ENCODE measurements around the gene STARD13.

The STARD13 gene

GRCh38 chr13:33116321-33117010, 169.1 kb downstream of the STARD13 start:
- intact Hi-C loops (cut with DNase I): no loop called here
- no peak for DNase-seq

- intact Hi-C loops (cut with DNase I): no loop called here
- no peak for DNase-seq
Observed at GRCh38 chr13:33115274-33115673, 170.3 kb downstream of the STARD13 start.

DNA sequence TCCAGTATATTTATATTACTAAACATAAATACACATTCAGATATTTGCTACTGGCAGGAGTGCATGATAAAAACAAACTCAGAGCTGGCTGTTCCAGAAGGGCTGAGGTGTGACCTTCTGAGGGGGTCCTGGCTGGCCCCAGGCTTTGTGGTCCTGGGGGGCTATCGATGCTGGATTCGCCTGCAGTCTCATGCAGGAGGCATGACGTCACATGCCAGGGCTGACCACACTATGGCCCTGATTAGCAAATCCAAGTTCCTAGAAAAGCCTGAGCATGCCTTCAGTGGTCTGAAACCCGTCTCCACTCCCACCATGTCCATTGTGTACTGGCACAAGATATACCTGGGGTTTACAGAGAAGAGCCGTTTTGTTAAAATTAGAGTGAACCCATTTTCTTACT, 171.4 kb downstream of the STARD13 start:
- intact Hi-C loops (cut with DNase I): no loop called here
- DNase-seq: no peak

DNA sequence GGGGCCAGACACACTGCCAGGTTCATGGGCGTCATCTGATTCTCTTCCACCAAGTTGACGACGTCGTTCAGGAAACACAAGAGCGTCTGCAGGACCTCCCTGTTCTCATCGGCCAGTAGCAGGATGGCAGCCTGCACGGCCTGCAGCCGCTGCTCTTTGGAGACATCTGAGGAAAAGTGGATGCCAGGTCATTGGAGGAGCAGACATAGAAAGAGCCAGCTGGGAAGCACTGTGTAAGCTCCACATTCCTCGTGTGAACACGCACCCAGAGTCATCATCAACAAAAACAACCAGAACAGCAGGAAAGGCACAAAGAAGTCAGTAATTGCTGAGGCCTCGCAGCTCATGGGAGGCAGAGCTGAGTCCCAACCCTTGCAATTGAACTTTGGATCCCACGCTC, 172.8 kb downstream of the STARD13 start:
- DNase-seq: no peak
- intact Hi-C loops (cut with DNase I): no loop called here

GRCh38 chr13:33111414-33112110, 174.0 kb downstream of the STARD13 start:
- no peak for DNase-seq
- intact Hi-C loops (cut with DNase I): no loop called here

DNA sequence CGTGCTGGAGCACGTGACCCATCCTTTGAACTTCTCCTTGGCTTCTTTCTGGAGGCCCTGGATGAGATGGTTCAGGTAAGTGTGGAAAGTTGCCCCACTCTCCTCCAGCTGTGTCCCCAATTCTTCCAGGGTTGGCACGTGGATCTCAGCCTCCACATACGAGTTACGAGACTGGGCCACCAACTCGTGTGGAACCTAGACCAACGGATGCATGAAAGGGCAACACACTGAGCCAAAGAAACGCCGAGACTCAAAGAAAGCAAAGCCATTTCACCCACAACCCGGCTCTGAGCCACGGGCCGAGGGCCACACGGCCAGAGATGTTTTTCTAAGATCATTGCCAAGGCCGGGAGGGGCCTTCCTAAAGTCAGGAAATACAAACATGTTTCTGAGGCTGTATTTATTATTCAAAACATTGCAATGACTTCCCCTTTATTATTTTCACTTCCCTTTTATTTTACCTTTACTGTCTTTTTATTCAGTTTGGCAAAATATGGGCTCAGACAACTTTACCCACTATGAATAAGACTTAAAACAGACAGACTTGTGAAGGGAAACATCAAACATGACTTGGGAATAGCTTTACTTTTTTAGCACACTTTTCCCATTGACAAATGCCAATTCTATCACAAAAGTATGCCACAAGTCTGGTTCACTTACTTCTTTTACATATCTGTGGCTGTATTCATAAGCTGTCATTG, 174.7 kb downstream of the STARD13 start:
- intact Hi-C loops (cut with DNase I): no loop called here
- DNase-seq: no peak

GRCh38 chr13:33110386-33110712, 175.2 kb downstream of the STARD13 start:
- no peak for DNase-seq
- intact Hi-C loops (cut with DNase I): no loop called here

- intact Hi-C loops (cut with DNase I): no loop called here
- no peak for DNase-seq
Observed at GRCh38 chr13:33109801-33110200, 175.8 kb downstream of the STARD13 start.

DNA sequence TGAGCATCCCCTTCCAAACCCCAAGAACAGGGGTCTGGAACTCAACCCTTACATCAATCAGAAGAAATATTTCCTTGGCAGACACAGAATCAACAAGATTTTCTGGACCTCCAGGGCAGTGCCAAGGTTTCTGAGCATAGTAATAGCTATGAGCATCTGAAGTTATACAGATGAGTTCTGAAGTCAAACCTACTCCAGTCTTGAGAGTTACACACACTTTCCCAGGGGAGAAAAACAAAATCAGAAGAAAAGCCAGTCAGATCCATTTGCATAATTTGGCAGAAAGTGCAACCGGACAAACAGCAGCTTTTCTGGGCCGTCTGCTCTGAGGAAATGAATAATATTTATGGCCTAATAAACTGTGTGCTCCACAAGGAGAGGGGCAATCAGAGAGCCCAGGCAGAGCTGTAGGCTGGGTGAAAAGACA, 176.3 kb downstream of the STARD13 start:
- no peak for DNase-seq
- intact Hi-C loops (cut with DNase I): no loop called here

DNA sequence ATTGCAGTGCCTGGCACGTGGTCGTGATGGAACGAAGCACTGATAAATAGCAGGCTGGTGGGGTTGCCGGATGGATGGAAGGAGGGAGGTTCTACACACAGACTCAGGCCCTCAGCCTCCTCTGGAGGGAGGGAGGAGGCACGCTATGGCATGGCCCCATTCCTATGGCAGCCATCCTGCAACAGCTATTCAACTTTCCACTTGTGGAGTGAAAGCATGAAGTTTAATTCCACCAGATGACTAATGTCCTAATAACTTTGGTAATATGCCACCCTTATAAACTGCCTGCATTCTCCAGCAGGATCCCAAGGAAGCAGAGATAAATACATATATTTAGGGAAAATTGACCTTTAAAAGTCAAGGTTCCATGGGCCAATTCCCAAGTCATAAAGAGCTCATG, 176.9 kb downstream of the STARD13 start:
- intact Hi-C loops (cut with DNase I): no loop called here

DNA sequence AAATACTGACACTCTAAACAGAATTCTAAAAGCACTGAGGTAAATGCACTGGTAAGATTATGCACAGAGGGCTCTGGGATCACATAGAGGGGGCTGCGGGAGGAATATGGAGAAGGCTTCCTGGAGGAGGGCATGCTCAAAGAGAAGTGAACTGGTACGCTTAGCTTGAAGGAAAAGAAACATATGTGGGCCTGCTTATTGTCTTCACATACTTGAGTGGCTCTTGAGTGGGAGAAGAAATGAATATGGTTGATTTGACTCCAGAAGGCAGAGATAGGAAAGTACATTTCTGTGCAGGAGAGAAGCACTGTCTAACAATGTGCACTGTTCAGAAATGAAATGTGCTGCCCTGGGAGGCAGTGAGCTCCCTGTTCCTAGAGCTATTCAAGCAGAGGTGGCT, 178.2 kb downstream of the STARD13 start:
- DNase-seq: peak in 1 of 42 donors; percentile 42
- intact Hi-C loops (cut with DNase I): no loop called here

More for the DNA sequence above, 176.9 kb downstream of the STARD13 start:
- no peak for DNase-seq

DNA sequence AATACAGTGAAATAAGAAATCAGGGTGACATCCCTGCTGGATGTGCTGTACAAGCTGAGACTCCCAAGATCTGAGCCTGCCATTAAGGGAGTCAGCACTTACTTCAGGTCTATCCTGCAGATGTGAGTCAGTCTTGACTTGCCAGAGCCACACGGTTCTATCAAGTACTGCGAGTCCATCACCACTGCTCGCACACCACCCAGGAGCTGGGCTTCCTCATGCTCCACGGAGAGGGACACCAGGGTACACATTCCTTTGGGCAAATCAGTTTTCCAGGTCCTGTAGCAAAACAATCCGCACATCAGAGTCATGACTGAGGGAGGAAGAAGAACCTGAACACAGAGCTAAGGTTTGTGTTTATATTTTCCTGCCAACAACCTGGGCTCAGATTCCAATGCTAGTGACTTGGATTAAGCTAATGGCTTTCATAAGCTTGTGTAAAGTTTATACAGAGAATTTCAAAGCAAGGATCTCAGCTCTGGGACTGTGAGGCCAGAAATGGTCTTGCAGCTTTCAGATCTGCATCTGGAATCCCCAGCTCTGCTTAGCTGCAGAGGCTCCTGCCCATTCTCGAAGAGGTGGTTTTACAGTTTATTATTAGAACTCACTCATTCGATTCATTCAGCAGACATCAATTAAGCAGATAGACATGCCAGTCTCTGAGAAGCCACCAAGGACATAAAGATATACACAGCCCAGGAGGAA, 178.7 kb downstream of the STARD13 start:
- no peak for DNase-seq
- intact Hi-C loops (cut with DNase I): no loop called here

DNA sequence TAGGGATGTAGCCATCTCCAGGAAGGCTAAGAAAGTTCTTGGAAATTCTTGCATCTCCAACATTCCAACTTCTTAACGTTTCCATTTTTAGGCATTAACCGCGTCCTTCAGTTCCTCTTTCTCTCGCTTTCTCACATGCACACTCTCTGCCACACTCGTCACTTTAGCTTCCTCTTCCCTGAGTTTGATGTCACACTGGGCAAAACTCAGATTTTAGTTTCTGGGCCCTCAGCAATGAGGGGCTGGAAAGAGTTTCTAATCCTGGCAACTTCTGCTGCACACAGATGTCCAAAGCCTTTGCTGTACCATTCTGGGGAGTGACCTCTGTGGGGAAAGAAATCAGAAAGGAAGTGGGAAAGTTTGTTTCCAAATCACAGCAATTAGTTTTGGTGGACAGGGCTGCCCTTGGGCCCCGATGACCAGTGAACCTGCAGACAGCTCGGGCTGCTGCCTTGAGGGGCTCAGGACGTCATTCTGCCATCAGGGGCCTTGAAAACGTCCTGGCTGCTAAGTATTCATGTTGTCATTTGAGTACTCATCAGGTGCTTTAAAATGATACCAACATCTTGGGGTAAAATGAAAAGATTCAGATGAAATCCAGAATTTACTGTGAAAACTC, 180.1 kb downstream of the STARD13 start:
- intact Hi-C loops (cut with DNase I): no loop called here
- DNase-seq: no peak

DNA sequence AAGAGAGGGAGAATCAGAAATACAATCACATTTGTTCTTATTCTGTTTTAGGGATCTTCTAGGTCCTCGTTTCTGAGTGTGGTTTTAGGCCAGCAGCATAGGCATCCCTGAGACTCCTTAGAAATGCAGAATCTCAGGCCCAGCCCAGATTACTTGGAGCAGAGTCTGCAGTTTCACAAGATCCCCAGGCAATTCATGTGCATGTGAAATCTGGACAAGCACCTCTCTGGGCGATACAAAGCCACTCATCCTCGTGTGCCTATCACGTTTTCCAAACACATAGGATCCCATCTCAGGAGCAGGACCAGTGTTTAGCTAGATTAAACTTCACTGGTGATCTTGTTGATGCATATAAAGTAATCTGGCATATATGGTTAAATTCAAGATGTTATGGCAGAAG, 182.1 kb downstream of the STARD13 start:
- no peak for DNase-seq
- intact Hi-C loops (cut with DNase I): no loop called here

- DNase-seq: no peak
- intact Hi-C loops (cut with DNase I): no loop called here
Observed at GRCh38 chr13:33101835-33102234, 183.7 kb downstream of the STARD13 start.

DNA sequence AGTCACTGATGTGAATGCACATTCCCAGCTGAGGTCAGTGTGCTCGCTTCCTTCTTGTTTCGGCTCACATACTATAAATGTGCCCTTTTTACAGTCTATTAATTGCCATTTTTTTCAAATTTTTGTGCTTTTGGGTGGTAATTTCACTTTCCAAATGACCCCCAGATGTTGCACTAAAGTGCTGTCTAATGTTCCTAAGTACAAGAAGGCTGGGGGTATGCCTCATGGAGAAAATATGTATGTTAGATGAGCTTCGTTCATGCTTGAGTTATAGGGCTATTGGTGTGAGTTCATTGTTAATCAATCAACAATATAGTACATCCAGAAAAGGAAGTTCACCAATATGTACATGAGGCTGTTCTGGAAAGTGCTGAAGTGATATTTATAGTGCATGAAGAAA, 184.7 kb downstream of the STARD13 start:
- DNase-seq: no peak
- intact Hi-C loops (cut with DNase I): no loop called here

DNA sequence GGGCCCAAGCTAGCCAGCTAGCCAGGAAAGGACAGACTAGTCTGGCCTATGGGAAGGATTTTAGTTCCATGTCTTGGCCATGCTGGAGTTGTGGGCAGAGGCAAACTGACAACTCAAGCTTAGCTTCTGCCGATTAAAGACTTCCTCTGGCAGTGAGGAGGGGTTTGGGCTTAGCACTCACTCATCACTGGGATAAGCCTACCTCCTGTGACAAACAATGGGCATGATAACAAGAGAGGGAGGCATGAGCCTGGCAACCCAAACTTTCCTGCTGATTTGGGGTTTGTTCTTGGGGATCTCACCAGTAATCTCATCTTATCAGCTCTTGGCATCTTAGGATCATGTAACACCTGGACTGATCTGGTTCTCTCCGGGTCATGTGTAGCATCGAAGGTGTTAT, 185.7 kb downstream of the STARD13 start:
- intact Hi-C loops (cut with DNase I): no loop called here
- DNase-seq: no peak

DNA sequence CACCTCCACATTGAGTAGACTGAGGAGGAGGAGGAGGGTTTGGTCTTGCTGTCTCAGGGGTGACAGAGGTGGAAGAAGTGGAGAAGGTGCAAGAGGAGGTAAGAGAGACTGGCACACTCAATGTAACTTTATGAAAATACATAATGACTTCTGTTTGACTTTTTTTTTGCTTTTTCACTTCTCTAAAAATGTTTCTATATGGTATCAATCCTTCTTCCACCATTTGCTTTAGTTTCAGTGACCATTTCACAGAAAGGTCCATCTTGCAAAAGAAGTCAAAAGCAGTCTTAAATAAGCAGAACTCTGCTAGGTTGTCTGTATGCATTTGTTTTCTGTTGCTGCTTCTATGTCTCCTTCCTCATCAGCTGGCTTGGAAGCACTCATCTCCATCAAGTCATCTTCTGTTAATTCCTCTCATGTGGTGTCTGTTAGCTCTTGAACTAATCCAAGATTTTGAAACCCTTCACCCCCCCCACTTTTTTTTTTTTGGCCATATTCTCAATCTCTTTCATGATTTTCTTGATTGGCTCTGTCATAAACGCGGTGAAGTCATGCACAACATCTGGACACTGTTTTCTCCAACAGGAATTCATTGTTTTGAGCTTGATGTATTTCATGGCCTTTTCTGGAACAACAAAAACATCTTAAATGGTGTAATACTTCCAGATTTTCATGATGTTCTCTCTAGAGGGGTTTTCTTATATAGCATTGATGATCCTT, 188.5 kb downstream of the STARD13 start:
- DNase-seq: no peak
- intact Hi-C loops (cut with DNase I): no loop called here

All from head of caudate nucleus (tissue), 42 donors.